HepG2 (cell line): ENCODE results near the gene NRGN. TPM values are rescaled to one million over a fixed set of nuclear protein-coding genes. Genes with fewer than 3 reads are reported as not detected.

Experiments
- EED ChIP-seq: sonication (generic); formaldehyde crosslinking; IDR thresholded peaks from 2 replicates; pipeline ENCODE4 v1.5.0; 2020; ENCODE audit warnings: mild to moderate bottlenecking, missing genetic modification reagents
- EHMT2 ChIP-seq: fragments of 200-600 bp; sonication (generic); IDR thresholded peaks from 2 replicates; pipeline ENCODE4 v1.7.0; 2017; ENCODE audit warnings: antibody characterized with exemption, low read depth, low read length, borderline replicate concordance
- TAF1 ChIP-seq: sonication (generic); formaldehyde crosslinking; IDR thresholded peaks from 2 replicates; pipeline ENCODE4 v1.4.0; 2020; ENCODE audit warnings: missing genetic modification reagents
- TGIF2 ChIP-seq: IDR thresholded peaks from 2 replicates; pipeline ENCODE4 v1.6.1; 2016; ENCODE audit warnings: control low read depth, missing compliant biosample characterization
- TOE1 ChIP-seq: sonication (generic); formaldehyde crosslinking; IDR thresholded peaks from 2 replicates; pipeline ENCODE4 v1.4.0; 2020; ENCODE audit warnings: mild to moderate bottlenecking, missing genetic modification reagents
- ZFP90 ChIP-seq: sonication (generic); formaldehyde crosslinking; IDR thresholded peaks from 2 replicates; pipeline ENCODE4 v1.8.0; 2022; ENCODE audit warnings: missing genetic modification reagents, mild to moderate bottlenecking, inconsistent platforms, borderline replicate concordance
- ZNF354B ChIP-seq: sonication (generic); formaldehyde crosslinking; IDR thresholded peaks from 2 replicates; pipeline ENCODE4 v1.8.0; 2022; ENCODE audit warnings: mild to moderate bottlenecking, missing genetic modification reagents
- ZNF362 ChIP-seq: sonication (generic); formaldehyde crosslinking; IDR thresholded peaks from 2 replicates; pipeline ENCODE4 v1.4.0; 2020; ENCODE audit warnings: missing genetic modification reagents, mild to moderate bottlenecking, borderline replicate concordance
- ZNF407 ChIP-seq: sonication (generic); formaldehyde crosslinking; IDR thresholded peaks from one replicate; pipeline ENCODE4 v1.5.1; 2020; ENCODE audit warnings: mild to moderate bottlenecking, missing genetic modification reagents; ENCODE audit errors: not compliant biosample characterization
- ZNF460 ChIP-seq: sonication (generic); formaldehyde crosslinking; IDR thresholded peaks from 2 replicates; pipeline ENCODE4 v1.5.1; 2020; ENCODE audit warnings: missing genetic modification reagents, mild to moderate bottlenecking, borderline replicate concordance
- polyA plus RNA-seq, 8 experiments: library from polyadenylated mRNA; depleted of rRNA in 3 of 8; stranded (reverse) in 7 of 8; unstranded in 1 of 8; fragments of >200 nt; fragmentation: Illumina TruSeq in 4 of 8; extraction: Trizol in 4 of 8; gene quantifications; 2 replicates each; pipeline versions ENCODE4 v1.2.1 to v1.2.3, GENCODE V29; 2011 to 2016; ENCODE audit warnings: low read depth in 4 of 8, missing spikeins in 1 of 8, mixed read lengths in 1 of 8; ENCODE audit not compliant: insufficient read depth in 1 of 8
- total RNA-seq, 5 experiments: library from RNA; depleted of rRNA; stranded (reverse); fragments of >200 nt; fragmentation: Illumina TruSeq; extraction: Trizol; gene quantifications; 2 replicates each; pipeline ENCODE4 v1.2.3, GENCODE V29; 2016; ENCODE audit warnings: low read depth in 1 of 5

Gene NRGN
- total and polyA plus RNA-seq, 2 of the 13 experiments (the other 11 are each of a cell fraction or from before 2014, with no cell fraction given) = 0.22 TPM; not detected in 1

GRCh38 chr11:124737638-124738305 lies 2.0 kb upstream of the NRGN start (continued):
- TF ChIP-seq ZNF407 (CRISPR knock-in tag) = no peak
- no peak for TF ChIP-seq TGIF2 (CRISPR knock-in tag)
- TF ChIP-seq TAF1 (CRISPR knock-in tag) = no peak
- TF ChIP-seq EHMT2 = no peak
- TF ChIP-seq ZNF362 = no peak
- no peak for TF ChIP-seq ZNF460 (CRISPR knock-in tag)
- no peak for TF ChIP-seq ZNF354B (CRISPR knock-in tag)
- TF ChIP-seq EED = no peak
- no peak for TF ChIP-seq ZFP90
- TF ChIP-seq TOE1 (CRISPR knock-in tag) = no peak
